Measurements from ENCODE around the gene AAGAB.

The AAGAB gene

DNA sequence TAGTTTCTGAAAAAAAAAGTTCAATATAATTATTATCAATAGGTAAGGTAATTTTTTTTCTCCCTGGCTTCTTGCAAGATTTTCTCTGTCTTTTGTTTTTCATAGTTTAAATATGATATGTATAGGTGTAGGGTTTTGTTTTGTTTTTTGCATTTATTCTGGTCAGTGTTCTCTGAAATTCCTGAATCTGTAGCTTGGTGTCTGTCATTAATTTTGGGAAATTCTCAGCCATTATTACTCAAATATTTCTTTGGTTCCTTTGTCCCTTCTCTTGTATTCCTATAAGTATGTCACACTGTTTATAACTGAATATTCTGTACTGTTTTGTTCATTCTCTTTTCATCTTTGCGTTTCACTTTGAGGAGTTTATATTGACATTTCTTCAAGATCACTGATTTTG lies 22.2 kb upstream of the AAGAB start:
- no peaks in the 10 kb centered on the region for H3K27me3 ChIP-seq (ENCODE audit: insufficient read depth, poor library complexity, severe bottlenecking)
- no peak overlapping the region for H3K4me3 ChIP-seq (replicated peaks; ENCODE audit: insufficient read depth, low read length)
- no peak overlapping the region for H3K27ac ChIP-seq (replicated peaks)
- TF ChIP-seq SPI1 (IDR thresholded peaks at IDR 0.05; ENCODE audit: borderline replicate concordance, low read depth) (no peak), CTCF (IDR thresholded peaks at IDR 0.05; ENCODE audit: insufficient read depth, low read length) (no peak), GABPA (IDR thresholded peaks at IDR 0.05; ENCODE audit: low read depth) (no peak), POLR2AphosphoS5 (IDR thresholded peaks at IDR 0.05; ENCODE audit: low read depth) (no peak), REST (IDR thresholded peaks at IDR 0.05; ENCODE audit: insufficient replicate concordance, low read depth) (no peak)
- DNase-seq (ENCODE audit: low read depth in 1 of 2, low spot score in 1 of 2), result no peak

DNA sequence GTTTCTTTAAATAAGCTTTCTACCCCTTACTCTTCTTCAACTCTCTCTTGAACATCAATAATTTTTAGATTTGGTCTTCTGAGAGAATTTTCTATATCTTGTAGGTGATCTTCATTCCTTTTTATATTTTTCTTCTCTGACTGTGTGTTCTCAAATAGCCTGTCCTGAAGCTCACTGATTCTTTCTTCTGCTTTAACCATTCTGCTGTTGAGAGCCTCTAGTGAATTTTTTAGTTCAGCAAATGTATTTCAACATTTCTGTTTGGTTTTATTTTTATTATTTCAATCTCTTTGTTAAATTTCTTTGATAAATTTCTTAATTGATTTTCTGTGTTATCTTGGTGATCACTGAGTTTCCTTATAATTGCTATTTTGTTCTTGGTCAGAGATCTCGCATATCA lies 19.8 kb upstream of the AAGAB start:
- Histone ChIP-seq H3K27me3 (ENCODE audit: insufficient read depth, poor library complexity, severe bottlenecking) (no peaks in the 10 kb centered on the region), H3K4me3 (replicated peaks; ENCODE audit: insufficient read depth, low read length) (no peak overlapping the region), H3K27ac (replicated peaks) (no peak overlapping the region)
- TF ChIP-seq CTCF (IDR thresholded peaks at IDR 0.05; ENCODE audit: insufficient read depth, low read length), result no peak
- no peak for TF ChIP-seq REST (IDR thresholded peaks at IDR 0.05; ENCODE audit: insufficient replicate concordance, low read depth)
- TF ChIP-seq GABPA (IDR thresholded peaks at IDR 0.05; ENCODE audit: low read depth), result no peak
- no peak for TF ChIP-seq POLR2AphosphoS5 (IDR thresholded peaks at IDR 0.05; ENCODE audit: low read depth)
- TF ChIP-seq SPI1 (IDR thresholded peaks at IDR 0.05; ENCODE audit: borderline replicate concordance, low read depth), result no peak
- DNase-seq (ENCODE audit: low read depth in 1 of 2, low spot score in 1 of 2), result no peak

DNA sequence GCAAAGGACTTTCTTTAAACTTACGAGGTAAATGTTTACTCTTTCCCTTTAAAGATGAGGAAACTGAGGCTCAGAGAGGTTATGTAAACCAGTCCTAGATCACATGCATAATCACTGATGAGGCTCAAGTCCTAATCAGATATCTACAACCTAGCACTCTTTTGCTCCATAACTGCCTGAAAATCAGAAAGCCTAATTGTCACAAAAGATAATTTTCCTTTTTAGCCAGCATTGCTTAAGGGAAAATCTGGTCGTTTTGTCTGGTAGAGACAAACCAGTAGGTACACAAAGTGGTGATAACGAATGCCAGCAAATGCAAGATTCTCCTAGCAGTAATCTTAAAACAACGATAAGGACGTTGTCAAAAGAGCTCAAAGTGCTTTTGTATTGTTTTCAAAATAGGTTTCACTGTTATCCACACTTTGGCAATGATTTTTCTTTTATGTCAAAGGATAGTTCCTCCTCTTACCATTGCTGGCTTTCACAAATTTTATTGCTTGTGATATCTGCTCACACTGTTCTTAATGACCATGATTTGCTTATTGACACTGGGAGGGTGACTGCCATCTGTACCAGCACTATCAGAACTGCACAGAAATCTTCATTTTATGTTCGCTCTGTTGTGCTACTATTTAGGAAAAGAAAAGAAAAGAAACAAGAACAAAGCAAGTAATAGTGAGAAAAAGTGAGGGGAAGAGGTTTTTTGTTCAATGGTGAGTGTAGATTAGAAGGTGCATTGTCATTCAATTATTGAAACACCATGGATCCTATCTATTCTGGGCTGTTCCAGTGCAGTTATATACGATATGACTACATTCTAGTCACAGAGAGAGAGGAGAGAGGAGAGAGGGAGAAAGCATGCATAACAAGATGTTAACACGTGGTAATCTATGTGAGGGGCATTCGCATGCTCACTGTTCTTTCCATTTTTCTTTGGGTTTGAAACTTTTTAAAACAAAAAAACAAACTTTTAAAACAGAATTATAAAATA lies 13.8 kb upstream of the AAGAB start:
- Histone ChIP-seq H3K27ac (replicated peaks) (no peak overlapping the region), H3K4me3 (replicated peaks; ENCODE audit: insufficient read depth, low read length) (no peak overlapping the region), H3K27me3 (ENCODE audit: insufficient read depth, poor library complexity, severe bottlenecking) (no peaks in the 10 kb centered on the region)
- DNase-seq (ENCODE audit: low read depth in 1 of 2, low spot score in 1 of 2), result no peak
- TF ChIP-seq REST (IDR thresholded peaks at IDR 0.05; ENCODE audit: insufficient replicate concordance, low read depth), result no peak

Measured in HL-60 (cell line).